DMS114 treated with DMSO at 0.1 percent for 48 hours (cell line): ENCODE results near the gene NMNAT3.

Experiments
- DNase-seq: peaks from one replicate; lab custom pipeline; 2025; ENCODE audit not compliant: unreplicated experiment; lab: John Stamatoyannopoulos, UW

NMNAT3 gene

GRCh38 chr3:139552632-139553365 is 125.0 kb downstream of the NMNAT3 start:
- DNase-seq = no peak

DNA sequence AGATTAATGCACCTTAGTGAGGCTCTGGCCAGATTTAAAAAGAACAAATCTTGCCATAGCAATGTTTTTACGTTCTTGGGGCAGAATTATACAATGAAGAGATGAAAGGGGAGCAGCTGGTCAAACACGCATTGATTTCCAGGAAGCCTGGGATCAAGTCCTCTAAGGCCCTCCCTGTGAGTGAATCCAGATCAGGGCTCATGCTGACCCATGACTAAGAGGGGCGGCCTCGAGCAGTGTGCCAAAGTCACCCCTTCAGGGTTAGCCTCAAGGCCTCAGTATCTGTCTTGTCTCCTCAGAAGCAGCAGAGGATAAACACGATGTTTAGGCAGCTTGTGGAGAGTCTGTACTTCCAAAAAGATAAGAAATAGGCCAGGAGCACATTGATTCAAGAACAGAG is 129.0 kb downstream of the NMNAT3 start:
- DNase-seq = no peak

- no peak for DNase-seq
These were observed 130.1 kb downstream of the NMNAT3 start for GRCh38 chr3:139547666-139548065.

DNA sequence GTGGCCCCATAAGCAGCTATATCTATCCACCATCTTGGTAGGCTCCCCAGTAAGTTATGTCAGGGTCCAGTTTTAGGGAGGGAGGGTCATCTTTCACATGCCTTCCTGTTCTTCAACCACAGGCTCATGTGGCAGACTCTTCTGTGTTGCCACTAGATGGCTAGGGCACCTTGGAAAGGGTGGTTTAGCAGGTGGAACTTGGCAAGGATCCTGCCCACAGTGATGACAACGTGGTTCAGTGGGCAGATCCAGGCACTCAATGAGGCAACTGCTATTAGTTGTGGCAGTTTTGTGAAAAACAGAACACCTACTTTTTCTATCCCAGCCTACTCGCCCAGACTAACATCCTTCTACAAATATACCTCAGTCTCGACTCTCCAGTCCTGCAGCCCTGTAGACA is 131.0 kb downstream of the NMNAT3 start:
- DNase-seq = no peak

- no peak for DNase-seq
These were observed 136.1 kb downstream of the NMNAT3 start for GRCh38 chr3:139541532-139542288.

GRCh38 chr3:139540651-139541531 is 136.9 kb downstream of the NMNAT3 start:
- no peak for DNase-seq

DNA sequence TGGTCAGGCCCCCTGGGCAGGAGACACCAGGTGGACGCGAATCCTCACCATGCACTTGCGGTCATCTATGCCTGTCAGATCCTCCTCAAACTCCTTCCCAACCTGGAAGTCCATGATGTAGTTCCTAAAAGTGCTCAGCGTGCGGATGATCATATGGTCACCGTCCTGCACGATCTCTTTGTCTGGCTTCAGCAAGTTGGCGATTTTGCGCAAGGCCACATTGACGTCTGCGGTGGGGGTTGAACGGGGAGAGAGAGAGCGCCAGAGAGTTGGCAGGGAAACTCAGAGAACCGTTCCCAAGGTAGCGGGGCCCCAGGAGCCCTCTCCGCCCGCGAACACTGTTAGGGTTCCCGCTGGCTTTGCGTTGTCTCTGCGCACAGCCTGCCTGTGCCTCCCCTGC is 139.0 kb downstream of the NMNAT3 start:
- no peak for DNase-seq

- DNase-seq = no peak
These were observed 139.8 kb downstream of the NMNAT3 start for GRCh38 chr3:139537795-139538621.

- no peak for DNase-seq
These were observed 140.4 kb downstream of the NMNAT3 start for GRCh38 chr3:139537361-139537760.

- DNase-seq = no peak
These were observed 142.5 kb downstream of the NMNAT3 start for GRCh38 chr3:139534992-139535879.

- no peak for DNase-seq
These were observed 143.3 kb downstream of the NMNAT3 start for GRCh38 chr3:139534455-139534812.

GRCh38 chr3:139533781-139534454 is 143.9 kb downstream of the NMNAT3 start:
- DNase-seq = no peak

- DNase-seq = no peak
These were observed 144.8 kb downstream of the NMNAT3 start for GRCh38 chr3:139532976-139533375.

GRCh38 chr3:139530717-139531116 is 147.1 kb downstream of the NMNAT3 start:
- no peak for DNase-seq

GRCh38 chr3:139529662-139530061 is 148.1 kb downstream of the NMNAT3 start:
- no peak for DNase-seq

- DNase-seq = no peak
These were observed 148.8 kb downstream of the NMNAT3 start for GRCh38 chr3:139528924-139529323.

GRCh38 chr3:139528281-139528680 is 149.5 kb downstream of the NMNAT3 start:
- DNase-seq = no peak

DNA sequence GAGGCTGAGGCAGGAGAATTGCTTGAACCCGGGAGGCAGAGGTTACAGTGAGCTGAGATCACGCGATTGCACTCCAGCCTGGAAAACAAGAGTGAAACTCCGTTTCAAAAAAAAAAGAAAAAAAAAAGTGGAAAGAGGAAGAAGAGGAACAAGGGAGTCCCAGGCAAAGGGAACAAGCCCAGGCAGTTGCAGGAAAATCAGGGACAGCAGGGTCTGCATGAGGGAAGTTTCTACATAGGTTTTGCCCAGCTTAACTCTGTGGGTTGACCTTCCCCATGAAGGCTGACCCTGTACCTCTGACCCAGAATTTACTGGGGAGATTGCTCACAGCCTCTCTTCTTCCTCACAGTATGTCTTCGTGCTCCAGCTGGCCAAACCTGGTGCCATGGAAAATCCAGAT is 150.5 kb downstream of the NMNAT3 start:
- no peak for DNase-seq

DNA sequence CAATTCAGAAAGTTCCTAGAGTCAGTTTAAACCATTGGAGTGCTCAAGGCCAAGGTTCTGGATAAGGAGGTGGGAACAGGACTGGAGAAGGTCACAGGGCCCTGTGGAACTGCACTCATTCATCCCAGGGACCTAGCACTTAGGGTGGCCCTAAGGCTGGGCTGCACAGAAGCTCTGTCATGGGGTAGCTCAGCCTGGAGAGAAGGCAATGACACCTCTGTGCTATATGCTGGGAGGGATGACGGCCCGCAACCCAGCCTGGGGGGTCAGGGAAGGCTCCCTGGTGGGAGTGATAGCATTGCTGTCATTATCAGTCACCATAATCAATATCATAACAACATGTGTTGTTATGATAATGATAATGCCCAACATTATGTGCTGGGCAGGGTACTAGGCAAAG is 151.6 kb downstream of the NMNAT3 start:
- DNase-seq = no peak
